T-helper 9 cell (primary cell): ENCODE data around the gene HADH.
"Not testable (repeated sequence)": the region's sequence is repeated elsewhere in the genome, so short reads cannot be mapped to it uniquely, and the experiment has no call there.

Experiments used
- DNase-seq: peaks from one replicate; pipeline ENCODE4 v3.0.0-alpha.2; 2020

Gene HADH

DNA sequence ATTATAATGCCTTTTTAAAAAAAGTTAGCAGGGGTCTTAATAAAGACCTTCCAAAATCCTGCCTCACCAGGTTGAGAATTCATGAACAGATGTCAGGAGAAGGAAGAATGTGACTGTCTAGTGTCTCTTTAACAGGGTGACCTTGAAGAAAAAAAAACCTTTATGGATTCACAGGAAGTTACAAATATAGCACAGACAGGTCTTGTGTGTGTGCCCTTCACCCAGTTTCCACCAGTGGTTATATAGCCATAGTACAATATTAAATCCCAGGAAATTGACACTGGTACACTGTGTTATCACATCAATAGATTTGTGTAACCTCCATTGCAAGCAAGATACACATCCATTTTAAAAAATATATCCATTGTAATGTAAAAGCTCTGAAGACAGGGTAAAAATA is 43.7 kb downstream of the HADH start:
- no peak for DNase-seq

DNA sequence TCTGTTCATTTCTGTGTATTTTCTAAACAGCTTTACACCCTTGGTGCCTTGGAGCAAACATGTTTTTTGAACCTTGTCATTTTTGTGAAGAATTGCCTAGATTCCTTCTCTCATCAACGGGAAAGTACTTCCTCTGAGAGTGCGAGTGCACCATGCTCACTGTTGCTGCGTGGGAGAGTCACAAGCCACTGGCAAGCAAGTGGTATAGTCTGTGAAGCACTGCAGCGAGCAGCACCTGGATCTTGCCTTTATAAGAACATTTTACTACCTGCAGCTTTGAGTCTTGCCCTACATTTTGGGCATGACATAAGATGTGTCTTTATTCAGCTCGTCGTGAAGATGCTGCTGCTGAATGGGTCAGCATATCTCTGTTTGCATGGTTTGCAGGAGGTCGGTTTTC is 44.9 kb downstream of the HADH start:
- DNase-seq: no peak

DNA sequence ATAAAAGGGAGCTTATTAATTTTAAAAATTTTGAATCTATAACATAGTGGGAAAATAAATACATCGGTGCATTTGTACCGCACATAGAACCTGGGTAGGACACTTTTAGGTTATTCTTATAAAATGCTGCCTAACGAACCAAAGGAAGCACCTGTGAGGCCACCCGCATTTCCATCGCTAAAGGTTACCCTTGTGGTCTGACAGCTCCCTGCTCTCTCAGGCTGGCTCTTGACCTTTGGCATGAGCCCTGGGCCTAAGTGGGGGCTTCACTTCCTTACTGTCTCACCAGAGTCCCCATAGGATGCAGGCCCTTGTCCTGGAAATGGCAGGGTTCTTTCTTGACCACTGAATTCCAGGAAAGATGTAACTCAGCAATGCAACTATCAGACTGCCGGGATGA is 46.0 kb downstream of the HADH start:
- DNase-seq: no peak

DNA sequence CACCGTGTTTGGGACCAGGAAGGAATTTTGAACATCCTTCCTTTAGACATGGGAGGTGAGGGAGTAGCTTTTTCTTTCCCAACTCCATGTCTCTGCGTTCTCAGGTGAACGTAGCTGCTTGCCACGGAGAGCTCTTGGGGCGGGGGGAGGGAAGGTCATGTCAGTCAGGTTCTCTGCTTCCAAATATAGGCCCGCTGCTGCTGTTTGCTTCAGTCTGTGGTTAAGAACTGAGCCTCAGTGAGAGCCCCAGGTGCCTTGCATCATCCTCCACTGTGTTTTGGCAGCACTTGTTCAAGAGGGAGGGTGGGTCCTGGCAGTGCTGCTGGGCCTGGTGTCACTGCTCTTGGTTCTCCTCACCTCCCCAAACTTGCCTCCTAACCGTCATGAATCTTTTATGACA is 46.5 kb downstream of the HADH start:
- peak; percentile 12 for DNase-seq

DNA sequence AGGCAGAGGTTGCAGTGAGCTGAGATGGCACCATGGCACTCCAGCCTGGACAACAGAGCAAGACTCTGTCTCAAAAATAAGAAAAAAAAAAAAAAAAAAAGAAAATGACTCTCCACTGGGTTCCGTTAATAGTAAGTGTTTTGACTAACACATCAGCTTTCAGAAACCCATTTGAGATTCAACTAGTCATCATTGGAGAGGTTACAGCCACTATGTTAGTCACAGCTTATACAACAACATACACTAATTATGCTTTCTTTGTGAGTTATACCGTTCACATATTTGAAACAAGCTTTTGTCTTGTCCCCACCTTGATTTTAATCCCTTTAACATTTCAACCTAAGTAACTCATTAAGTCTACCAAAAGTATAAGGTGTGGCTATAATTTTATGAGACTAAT is 48.2 kb downstream of the HADH start:
- no peak for DNase-seq

DNA sequence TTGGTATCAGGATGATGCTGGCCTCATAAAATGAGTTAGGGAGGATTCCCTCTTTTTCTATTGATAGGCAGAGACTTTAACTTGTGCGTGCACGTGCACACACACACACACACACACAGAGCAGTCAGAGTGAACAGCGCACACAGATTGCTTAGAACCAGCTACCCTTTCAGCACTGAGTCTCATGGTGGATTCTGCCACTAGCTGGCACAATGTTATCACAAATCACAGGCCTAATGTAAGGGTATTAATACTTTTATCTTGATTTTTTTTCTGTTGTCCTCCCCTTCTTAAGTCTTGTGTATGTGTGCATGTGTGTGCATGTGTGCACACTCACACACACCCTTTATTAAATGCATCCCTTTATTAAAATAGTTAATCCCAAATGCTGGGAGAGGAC is 53.2 kb downstream of the HADH start:
- no peak for DNase-seq

DNA sequence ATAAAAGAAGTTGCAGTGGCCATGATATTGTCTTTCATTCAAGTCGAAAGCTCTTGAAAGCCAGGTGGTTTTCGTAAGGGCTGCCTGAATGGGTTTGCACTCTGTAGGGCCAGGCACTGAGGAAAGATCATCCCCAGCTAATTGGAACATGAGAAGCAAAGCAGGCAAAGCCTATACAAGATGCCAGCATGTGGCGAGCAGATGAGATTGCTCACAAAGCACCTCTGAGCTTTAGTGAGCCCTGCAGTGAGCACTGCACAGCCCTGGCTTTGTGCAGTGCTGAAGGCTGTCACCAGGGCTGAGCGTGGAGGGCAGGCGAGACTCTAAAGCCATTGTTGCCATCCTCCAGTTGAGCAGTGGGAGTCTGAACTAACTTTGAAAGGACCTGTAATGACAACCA is 53.8 kb downstream of the HADH start:
- no peak for DNase-seq

DNA sequence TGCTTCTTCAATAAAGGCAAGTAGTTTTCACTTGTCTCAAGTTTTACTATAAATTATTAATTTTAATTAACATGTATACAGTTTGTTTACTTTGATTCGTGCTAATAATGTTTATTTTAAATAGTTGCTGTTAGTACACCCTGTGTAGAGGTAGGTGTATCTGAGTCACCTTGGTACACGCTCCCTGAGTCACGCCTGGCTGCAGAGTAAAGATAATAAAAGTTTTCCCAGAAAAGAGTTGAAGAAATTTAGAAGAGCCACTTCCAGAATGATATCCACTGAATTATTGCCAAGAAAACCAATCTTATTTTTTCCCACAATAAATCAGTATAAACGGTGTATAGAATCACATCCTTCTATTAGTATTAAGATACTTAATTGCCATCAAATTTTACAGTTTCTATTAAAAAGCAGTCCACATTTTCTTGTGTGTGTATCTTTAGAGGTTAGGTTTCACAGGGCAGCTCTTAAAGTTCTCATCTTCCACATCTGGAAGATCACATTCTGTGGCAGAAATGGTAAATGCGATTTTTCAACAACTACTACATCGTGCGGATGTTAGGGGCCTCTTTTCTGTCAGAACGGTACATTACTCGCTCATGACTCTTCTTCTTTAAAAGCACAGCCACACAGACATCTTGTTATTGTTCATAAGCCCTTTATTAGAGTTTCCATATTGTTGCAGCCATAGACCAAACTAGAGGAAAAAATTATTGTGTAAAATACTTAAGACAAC is 55.4 kb downstream of the HADH start:
- DNase-seq: no peak

DNA sequence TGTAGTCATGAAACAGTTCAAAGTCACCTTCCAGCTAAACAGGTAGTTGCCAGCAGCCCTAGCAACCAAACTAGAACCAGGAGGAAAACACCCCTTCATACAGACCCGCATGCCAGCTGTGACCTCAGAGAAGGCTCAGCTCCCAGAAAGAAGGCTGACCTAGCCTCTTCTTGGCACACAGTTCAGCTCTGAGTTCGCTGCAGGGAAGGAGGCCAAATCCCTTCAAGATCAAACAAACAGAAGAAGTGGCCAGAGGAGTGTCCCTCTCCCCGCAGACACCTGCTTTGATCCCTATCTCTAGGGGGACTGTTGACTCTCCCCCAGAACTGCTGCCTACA is 56.0 kb downstream of the HADH start:
- DNase-seq: no peak

DNA sequence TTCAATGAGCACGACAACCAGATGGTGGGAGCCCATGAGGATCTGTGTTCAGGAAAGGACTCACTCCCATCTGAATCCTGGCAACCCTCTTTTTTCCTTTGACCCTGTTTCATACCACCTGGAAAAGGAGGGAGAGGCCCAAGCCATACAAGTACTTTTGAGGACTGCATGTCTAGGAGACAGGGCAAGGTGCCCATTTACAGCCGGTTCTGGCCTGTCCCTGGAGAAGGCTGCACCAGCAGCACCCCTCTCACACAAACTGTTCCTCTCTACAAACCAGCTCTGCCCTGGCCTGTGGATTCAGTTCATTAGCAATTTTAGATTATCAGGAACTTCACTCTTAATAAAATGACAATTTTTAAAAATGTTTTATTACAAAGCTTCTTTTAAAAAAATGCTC is 57.5 kb downstream of the HADH start:
- DNase-seq: no peak

DNA sequence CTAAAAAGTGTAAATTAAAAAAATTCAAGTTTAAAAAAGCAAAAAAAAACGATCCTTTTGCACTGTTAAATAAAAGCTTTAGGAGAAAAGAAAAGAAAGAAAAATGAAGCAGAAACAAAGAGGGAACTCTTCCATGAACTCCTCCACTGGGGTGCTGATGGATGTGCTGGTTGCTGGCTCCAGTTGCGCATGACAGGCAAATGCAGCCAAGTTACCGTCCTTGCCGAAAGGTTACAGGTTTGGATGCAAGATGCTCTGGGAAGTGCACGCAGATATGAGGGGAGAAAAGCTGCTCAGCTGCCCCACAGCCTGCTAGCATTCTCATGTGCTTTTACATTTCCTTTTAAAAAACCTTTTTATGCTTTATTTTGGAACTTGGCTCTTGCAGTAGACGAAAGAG is 58.5 kb downstream of the HADH start:
- DNase-seq: no peak

DNA sequence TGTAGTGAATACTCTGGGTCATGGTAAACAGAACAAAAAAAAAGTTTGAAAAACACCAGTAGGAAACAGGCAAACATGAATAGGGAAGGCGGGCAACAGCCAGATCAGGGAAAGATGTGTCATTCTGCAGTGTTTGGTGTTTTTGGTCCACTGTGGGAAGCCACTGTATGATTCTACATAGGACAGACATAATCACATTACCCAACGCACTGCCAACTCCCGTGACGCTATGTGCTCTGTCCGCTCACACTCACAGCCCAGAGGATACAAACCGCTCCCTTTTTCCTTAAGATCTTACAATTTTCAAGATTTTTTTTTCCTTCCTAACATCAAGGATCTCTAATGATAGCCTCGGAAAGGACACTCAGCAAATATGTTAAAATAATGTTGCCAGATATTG is 59.3 kb downstream of the HADH start:
- no peak for DNase-seq

DNA sequence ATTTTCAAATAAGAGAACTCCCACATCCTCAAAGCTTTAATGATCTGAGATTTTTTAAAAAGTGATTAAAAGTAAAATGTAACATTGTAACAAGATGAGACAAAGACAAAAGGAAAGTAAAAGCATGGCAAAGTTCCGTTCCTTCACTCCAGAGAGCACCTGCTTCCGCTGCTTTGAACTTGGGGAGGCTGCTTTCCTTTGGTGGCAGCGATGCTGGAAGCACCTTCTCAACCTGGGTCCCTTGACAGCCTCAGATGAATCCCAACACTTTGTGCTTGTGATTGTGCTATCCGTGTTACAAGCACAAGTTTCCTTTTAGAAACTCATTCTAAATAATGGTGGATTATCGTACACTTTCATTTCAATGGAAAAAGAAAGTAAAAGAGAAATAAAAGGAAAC is 59.7 kb downstream of the HADH start:
- DNase-seq: no peak

DNA sequence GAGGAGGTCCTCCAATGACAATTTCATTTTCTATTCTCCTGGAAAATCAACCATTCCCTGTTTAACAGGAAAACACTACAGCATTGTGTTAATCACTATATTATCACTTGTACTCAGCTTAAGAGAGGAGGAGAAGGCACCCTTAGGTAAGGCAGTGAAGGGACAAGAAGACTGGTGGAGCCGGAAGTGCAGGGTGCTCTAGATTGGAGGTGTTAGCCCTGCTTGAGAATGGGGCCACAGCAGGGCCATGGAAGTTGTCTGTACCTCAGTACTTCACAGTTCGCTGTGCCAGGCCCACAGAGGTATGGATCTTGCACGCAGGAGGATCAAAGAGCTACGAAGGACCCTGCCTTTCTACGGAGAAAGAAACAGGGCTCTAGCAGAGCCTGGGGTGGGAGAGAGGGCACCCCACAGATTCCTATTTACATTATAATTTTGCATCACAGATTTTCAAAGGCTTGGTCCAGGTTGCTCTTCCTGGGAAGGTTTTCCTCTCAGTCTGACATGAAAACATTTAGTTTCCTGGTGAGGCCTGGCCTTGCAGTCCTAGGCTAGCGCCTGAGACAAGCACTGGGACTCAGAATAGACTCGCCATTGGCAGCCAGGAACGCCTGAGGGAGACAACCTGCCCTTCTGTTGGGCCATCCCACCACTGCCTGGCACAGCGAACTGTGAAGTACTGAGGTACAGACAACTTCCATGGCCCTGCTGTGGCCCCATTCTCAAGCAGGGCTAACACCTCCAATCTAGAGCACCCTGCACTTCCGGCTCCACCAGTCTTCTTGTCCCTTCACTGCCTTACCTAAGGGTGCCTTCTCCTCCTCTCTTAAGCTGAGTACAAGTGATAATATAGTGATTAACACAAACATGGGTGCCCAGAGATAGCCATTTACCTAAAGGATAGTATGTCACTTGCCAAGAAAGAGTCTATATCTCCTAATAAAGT is 60.8 kb downstream of the HADH start:
- not testable (repeated sequence) for DNase-seq

DNA sequence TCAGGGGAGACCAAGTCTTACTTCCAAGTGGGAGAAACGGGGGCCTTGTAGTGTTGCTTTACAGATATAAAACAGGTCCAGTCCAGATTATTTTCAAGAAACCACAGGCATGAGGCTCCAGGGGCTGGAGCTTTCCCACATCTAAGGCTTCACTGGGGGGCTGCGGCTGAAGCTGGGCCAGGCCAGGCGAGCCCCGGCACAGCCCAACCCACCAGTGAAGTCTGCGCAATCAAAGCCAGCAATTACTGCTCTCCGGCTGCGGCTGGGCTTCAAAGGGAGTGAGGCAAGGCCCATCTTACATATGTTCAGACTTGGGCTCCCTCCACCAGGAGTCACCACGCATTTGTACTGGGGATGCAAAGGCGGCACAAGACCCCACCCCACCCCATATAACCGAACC is 61.7 kb downstream of the HADH start:
- no peak for DNase-seq

DNA sequence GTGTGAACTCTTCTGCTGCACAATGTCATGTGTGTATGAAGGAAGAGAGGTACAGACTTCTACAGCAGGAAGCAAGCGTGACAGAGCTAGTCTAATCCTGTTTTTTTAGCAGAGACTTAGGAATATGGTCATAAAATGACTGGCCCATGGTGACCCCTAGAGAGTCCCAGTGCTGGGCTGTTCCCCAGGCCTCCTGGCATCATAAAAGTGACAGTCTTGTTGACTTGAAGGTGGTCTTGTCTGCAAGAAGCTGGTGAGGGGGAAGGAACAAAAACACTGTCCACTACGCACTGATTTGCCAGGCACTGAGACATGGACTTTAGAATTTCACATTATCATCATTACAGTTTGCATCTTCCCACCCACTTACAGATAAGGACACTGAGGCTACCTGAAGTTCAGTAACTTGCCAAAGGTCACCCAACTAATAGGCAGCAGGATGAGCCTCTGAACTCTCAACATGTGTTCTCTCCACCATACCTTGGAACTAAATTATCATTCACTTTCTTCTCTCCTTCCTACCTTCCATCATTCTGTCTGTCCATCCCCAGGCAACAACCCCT is 63.0 kb downstream of the HADH start:
- no peak for DNase-seq

DNA sequence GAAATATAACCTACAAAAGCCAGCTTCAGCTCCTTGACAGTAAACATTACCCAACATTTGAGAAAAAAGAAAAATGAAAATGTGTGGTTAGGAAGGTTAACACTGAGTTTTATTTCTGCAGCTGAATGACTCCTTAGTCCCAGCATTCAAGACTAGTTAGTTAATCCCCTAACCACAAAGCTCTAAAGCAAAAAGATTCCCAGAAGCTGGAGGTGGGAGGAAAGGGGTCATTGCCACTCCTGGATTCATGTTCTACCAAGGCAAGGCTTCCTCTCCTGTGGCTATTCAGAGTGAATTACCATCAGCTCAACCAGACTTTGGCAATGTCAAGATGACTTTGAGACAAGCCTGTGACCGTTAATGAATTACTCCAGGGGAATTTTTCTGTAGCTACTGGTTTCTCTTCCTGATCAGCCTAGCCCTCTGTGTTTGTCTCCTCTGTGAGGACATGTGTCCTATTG is 63.6 kb downstream of the HADH start:
- DNase-seq: no peak

DNA sequence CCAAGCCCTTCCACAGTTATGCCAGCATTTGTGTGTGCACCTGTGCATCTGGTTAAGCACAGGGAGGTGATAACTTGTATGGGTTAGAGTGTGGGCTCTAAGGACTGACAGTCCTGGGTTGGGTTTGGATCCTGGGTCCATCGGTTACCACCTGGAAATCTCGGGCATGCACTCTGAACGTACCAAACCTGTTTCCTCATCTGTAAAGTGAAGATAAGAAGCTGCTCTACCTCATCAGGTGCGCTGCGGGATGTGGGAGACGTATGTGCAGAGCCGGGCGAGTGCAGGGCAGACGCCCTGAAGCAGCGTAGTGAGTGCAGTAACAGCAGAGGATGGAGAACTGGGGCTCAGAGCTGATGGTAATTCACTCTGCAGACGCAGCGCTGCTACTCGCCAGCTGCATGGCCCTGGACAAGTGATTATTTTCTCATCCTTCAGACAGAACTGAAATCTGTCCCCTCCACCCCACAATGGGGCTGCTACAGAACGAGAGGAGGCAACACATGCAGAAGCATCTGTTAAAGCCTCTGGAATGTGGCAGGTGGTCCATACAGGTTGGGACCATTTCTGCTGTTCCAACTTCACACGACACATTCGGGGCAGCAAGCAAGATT is 64.4 kb downstream of the HADH start:
- no peak for DNase-seq

DNA sequence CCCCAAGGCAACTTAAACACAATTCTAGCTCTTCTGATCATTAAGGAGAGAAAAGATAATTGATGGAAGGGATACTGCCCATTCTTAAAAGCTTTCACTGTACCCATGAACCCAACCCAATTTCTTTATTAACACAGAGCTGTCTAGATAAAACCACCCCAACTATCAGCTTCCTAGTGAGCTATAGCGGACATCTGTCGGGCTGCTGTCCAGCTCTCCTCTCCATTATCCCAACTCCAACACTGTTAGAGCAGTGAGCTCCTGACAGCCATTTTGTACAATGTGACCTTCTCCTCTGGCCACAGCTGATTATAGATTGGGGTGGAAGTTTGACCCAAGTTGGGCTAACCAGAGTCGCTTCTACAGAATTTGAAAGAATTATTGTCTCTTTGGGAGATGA is 66.1 kb downstream of the HADH start:
- DNase-seq: no peak

DNA sequence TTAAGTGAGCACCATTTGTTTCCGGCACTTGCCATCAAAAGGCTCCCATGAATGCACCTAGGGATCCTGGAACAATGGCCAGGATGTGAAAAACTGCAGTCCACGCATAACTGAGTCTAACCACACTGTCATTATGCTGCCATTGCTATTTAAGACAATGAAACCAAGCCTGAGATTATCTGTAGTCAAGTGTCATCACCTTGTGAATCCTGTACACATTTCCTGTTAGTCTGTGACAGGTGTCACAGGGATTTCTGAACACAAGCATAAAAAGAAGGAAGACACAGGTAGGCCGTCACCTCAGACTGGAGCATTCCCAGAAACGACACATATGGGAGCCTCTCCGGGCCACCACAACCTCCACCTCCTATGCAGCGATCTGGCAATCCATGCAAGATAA is 66.7 kb downstream of the HADH start:
- no peak for DNase-seq

DNA sequence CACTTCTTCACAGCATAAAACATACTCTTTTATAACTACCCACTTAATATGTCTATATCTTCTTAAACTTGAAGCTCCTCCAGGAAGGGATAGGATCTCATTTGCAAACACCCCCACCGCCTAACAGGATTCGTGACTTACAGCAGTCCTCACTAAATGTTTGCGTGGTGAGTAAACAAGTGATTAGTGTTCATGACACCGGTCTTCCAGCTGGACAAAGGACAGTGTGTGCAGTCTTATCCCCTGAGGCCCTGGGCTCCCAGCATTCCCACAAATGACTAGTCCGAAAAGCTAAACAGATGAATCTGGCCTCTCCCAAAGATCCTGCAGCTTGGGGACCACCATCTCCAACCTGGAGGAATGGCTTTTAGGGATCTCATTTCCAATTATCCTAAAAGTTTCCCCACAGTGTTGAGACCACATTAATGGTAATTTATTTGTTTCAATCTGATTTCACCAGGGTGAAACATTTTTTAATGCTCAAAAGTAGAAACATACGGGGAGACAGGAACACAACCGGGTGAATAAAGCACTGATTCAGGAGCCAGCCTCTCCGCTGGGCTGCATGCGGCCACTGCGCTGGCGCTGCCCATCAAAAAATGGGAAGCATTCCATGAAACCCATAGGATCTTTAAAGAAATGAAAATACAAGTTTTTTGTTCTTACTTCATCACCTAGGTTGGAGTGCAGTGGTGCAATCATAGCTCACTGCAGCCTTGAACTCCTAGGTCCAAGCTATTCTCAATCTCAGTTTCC is 69.2 kb downstream of the HADH start:
- DNase-seq: no peak

DNA sequence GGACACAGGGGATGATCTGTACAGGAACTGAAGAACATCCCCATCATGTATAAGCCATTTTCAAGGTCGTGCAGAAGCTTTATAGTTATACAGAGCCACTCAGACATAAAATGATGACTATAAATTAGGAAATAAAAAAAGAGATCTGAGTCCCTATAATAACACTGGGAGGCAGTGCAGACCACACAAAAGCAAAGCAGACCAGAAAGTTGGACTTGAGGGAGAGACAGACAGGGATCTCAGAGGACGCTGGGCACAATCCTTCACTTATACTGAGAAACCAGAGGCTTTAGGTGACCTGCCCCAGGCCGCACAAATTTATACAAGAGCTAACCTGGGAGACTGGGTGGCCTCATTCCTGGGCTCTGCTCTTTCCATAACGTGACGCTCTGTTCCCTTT is 70.5 kb downstream of the HADH start:
- no peak for DNase-seq
